ENCODE data around the gene LRMDA.

GRCh38 chr10:75682649-75683557 is 251.5 kb downstream of the LRMDA start:
- no peak for TF ChIP-seq CTCF (conservative IDR thresholded peaks at IDR 0.05; ENCODE audit: low read length)
- no peak for TF ChIP-seq EZH2phosphoT487 (IDR thresholded peaks at IDR 0.05; ENCODE audit: borderline replicate concordance)

All from Loucy (cell line).